Mesenchymal stem cell (in vitro differentiated cells and primary cell): Measurements from ENCODE around the gene DHRS7.

Experiments
- DNase-seq: peaks from one replicate; pipeline ENCODE4 v3.0.0-alpha.2; 2013
- H2AFZ ChIP-seq: one replicate; pipeline ENCODE4 v1.6.1; 2013; ENCODE audit warnings: low read depth, mild to moderate bottlenecking, control low read depth, inconsistent platforms, low read length, moderate library complexity
- H2AK5ac ChIP-seq: 2 replicates; pipeline ENCODE4 v1.6.1; 2013; ENCODE audit warnings: low read length, moderate library complexity, mild to moderate bottlenecking, inconsistent platforms; ENCODE audit not compliant: severe bottlenecking
- H2BK120ac ChIP-seq: one replicate; pipeline ENCODE4 v1.6.1; 2013; ENCODE audit warnings: low read depth, mild to moderate bottlenecking, inconsistent platforms, low read length, moderate library complexity
- H2BK12ac ChIP-seq, 2 experiments: one replicate each; pipeline ENCODE4 v1.6.1; 2013; ENCODE audit warnings: inconsistent platforms in 2 of 2, low read length in 2 of 2, mild to moderate bottlenecking in 2 of 2, moderate library complexity in 2 of 2, control low read depth in 1 of 2
- H2BK15ac ChIP-seq: one replicate; pipeline ENCODE4 v1.6.1; 2013; ENCODE audit warnings: mild to moderate bottlenecking, low read depth, inconsistent platforms; ENCODE audit not compliant: poor library complexity, severe bottlenecking
- H2BK5ac ChIP-seq: 2 replicates; pipeline ENCODE4 v1.6.1; 2013; ENCODE audit warnings: low read depth, mild to moderate bottlenecking, low read length, control low read depth, inconsistent platforms; ENCODE audit not compliant: poor library complexity, severe bottlenecking
- H3K14ac ChIP-seq, 2 experiments: one replicate each; pipeline ENCODE4 v1.6.1; 2013; ENCODE audit warnings: inconsistent platforms in 2 of 2, low read length in 2 of 2, control low read depth in 1 of 2, mild to moderate bottlenecking in 1 of 2, moderate library complexity in 1 of 2
- H3K18ac ChIP-seq, 2 experiments: one replicate each; pipeline ENCODE4 v1.6.1; 2013; ENCODE audit warnings: inconsistent platforms in 2 of 2, low read length in 2 of 2, control low read depth in 1 of 2, low read depth in 1 of 2, mild to moderate bottlenecking in 1 of 2
- H3K23ac ChIP-seq, 2 experiments: one replicate each; pipeline ENCODE4 v1.6.1; 2013; ENCODE audit warnings: inconsistent platforms in 2 of 2, low read length in 2 of 2, mild to moderate bottlenecking in 2 of 2, moderate library complexity in 2 of 2, control low read depth in 1 of 2
- H3K27ac ChIP-seq: 2 replicates; pipeline ENCODE4 v1.5.1; 2013; ENCODE audit warnings: mild to moderate bottlenecking, moderate library complexity, low read length, control low read depth, inconsistent platforms; ENCODE audit not compliant: poor library complexity, severe bottlenecking
- H3K27me3 ChIP-seq, 2 experiments: 2 replicates each; pipeline versions ENCODE4 v1.6.1 to v1.7.0; 2013; ENCODE audit warnings: low read length in 2 of 2, mild to moderate bottlenecking in 2 of 2, moderate library complexity in 2 of 2, control low read depth in 1 of 2, inconsistent platforms in 1 of 2; ENCODE audit not compliant: control insufficient read depth in 1 of 2, insufficient read depth in 1 of 2
- H3K36me3 ChIP-seq, 2 experiments: 2 replicates each; pipeline versions ENCODE4 v1.6.1 to v1.7.0; 2013; ENCODE audit warnings: low read length in 2 of 2, control low read depth in 1 of 2, inconsistent platforms in 1 of 2, low read depth in 1 of 2, mild to moderate bottlenecking in 1 of 2; ENCODE audit not compliant: insufficient read depth in 2 of 2, control insufficient read depth in 1 of 2
- H3K4ac ChIP-seq, 2 experiments: one replicate each; pipeline ENCODE4 v1.6.1; 2013; ENCODE audit warnings: inconsistent platforms in 2 of 2, low read length in 2 of 2, mild to moderate bottlenecking in 2 of 2, moderate library complexity in 2 of 2, control low read depth in 1 of 2, low read depth in 1 of 2
- H3K4me1 ChIP-seq: 2 replicates; pipeline ENCODE4 v1.6.1; 2013; ENCODE audit warnings: low read depth, low read length, control low read depth; ENCODE audit not compliant: control insufficient read depth, insufficient read depth
- H3K4me2 ChIP-seq: 2 replicates; pipeline ENCODE4 v1.6.1; 2013; ENCODE audit warnings: low read length, mild to moderate bottlenecking, inconsistent platforms; ENCODE audit not compliant: poor library complexity, severe bottlenecking
- H3K4me3 ChIP-seq, 2 experiments: 2 replicates each; pipeline versions ENCODE4 v1.5.1 to v1.7.0; 2013; ENCODE audit warnings: low read length in 2 of 2, mild to moderate bottlenecking in 2 of 2, control low read depth in 1 of 2, low read depth in 1 of 2; ENCODE audit not compliant: insufficient read depth in 1 of 2
- H3K79me1 ChIP-seq: replicated peaks from 2 replicates; pipeline ENCODE4 v1.6.1; 2013; ENCODE audit warnings: mild to moderate bottlenecking, control low read depth, low read length, inconsistent platforms; ENCODE audit not compliant: poor library complexity, severe bottlenecking
- H3K9ac ChIP-seq: 2 replicates; pipeline ENCODE4 v1.7.0; 2013; ENCODE audit warnings: mild to moderate bottlenecking, low read length, moderate library complexity
- H3K9me3 ChIP-seq: 2 replicates; pipeline ENCODE4 v1.7.0; 2013; ENCODE audit warnings: mild to moderate bottlenecking, low read length; ENCODE audit not compliant: control insufficient read depth
- H4K8ac ChIP-seq: one replicate; pipeline ENCODE4 v1.6.1; 2013; ENCODE audit warnings: inconsistent platforms, mild to moderate bottlenecking, low read length, moderate library complexity
- H4K91ac ChIP-seq: one replicate; pipeline ENCODE4 v1.6.1; 2013; ENCODE audit warnings: mild to moderate bottlenecking, low read length, inconsistent platforms
- WGBS: methylation state at CpG from one replicate; pipeline ENCODE4 v1.1.7; 2013; ENCODE audit warnings: mixed read lengths; 5-methylcytosine and 5-hydroxymethylcytosine counted together

Gene DHRS7

DNA sequence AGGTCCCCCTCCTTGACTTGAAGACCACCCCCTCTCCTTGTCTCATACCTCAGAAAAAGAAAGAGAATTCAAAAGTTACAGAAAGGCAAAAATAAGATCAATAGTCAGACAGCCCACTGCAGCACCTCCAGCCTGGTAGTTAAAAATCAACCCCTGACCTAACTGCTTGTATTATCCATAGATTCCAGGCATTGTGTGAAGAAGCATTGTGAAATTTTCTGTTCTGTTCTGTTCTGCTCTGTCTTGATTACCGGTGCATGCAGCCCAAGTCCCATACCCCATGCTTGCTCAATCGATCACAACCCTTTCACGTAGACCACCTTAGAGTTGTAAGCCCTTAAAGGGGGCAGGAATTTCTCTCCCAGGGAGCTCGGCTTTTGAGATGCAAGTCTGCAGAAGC lies 5.8 kb upstream of the DHRS7 start:
- Histone ChIP-seq H2AFZ (no peak overlapping the region), H2BK15ac (no peak overlapping the region), H3K27ac (no peak overlapping the region), H3K14ac (no peak overlapping the region), H3K79me1 (no peaks in the 10 kb centered on the region), H3K36me3 (no peaks in the 10 kb centered on the region), H3K18ac (no peak overlapping the region), H2BK5ac (no peak overlapping the region), H2AK5ac (no peak overlapping the region), H4K91ac (no peak overlapping the region), H3K9me3 (no peaks in the 10 kb centered on the region), H2BK12ac (no peak overlapping the region), H3K23ac (no peak overlapping the region), H3K4me1 (no peaks in the 10 kb centered on the region), H3K4me2 (no peak overlapping the region), H3K9ac (no peak overlapping the region), H4K8ac (no peak overlapping the region), H3K4ac (no peak overlapping the region), H3K4me3 (no peak overlapping the region), H2BK120ac (no peak overlapping the region), H3K27me3 (no peaks in the 10 kb centered on the region)
- 96% methylated on average over 4 of the region's 4 CpGs for WGBS
- no peak for DNase-seq

DNA sequence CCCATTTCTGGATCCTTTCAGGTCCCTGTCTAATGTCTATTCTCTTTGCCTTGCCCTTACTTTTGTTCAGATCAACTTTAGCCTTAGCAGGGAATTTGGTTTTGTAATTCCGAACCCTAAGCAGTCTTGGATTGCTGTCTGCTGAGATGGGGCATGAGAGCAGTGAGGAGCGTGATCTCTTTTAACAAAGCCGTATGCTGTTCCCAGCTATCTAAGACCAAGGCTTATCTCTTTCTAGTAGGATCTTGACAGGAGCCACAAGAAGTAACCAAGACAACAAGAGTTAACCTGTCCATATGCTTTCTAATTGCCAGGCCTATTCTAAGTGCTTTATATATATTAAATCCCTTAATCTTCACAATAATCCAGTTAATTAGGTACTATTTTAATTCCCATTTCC lies 4.5 kb upstream of the DHRS7 start:
- Histone ChIP-seq H3K36me3 (no peaks in the 10 kb centered on the region), H4K8ac (no peak overlapping the region), H2BK120ac (no peak overlapping the region), H2BK12ac (no peak overlapping the region), H3K4me2 (no peak overlapping the region), H3K4me1 (no peaks in the 10 kb centered on the region), H3K79me1 (no peaks in the 10 kb centered on the region), H2BK15ac (no peak overlapping the region), H2BK5ac (no peak overlapping the region), H3K27ac (no peak overlapping the region), H3K23ac (no peak overlapping the region), H2AFZ (no peak overlapping the region), H3K14ac (no peak overlapping the region), H3K9ac (no peak overlapping the region), H3K4ac (no peak overlapping the region), H3K18ac (no peak overlapping the region), H2AK5ac (no peak overlapping the region), H4K91ac (no peak overlapping the region), H3K9me3 (no peaks in the 10 kb centered on the region), H3K4me3 (no peak overlapping the region), H3K27me3 (no peaks in the 10 kb centered on the region)
- no peak for DNase-seq
- 93% methylated on average over 3 of the region's 3 CpGs for WGBS

DNA sequence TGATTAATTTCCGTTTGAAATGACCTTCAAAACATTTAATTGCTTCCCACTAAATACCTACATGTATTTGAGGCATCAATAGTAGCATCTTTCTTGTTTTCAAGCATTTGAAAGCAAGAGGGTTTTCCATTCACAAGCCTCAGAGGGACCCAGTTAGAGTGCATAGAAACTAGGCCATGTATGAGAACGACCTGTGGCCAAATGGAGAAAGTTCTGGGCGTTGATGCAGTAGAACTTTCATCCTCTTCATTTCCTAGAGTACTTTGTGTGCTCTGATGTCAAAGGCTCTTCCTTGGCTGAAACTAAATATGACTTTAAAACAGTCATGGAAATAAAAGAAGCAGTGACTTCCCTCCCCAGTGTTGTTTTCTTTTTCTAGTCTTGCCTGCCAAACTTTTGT lies 944 bp upstream of the DHRS7 start:
- no peak overlapping the region for H3K14ac ChIP-seq
- H3K27ac ChIP-seq = no peak overlapping the region
- no peaks in the 10 kb centered on the region for H3K36me3 ChIP-seq
- H3K4ac ChIP-seq = no peak overlapping the region
- H3K4me1 ChIP-seq = peaks cover 1% of the 10 kb centered on the region
- H4K8ac ChIP-seq = no peak overlapping the region
- no peak overlapping the region for H3K18ac ChIP-seq
- peak overlapping the region in 1 of 2 experiments; percentile 91 for H3K4me3 ChIP-seq
- H2BK12ac ChIP-seq = no peak overlapping the region
- H3K79me1 ChIP-seq = peaks cover 8% of the 10 kb centered on the region
- no peak overlapping the region for H2BK5ac ChIP-seq
- no peaks in the 10 kb centered on the region for H3K27me3 ChIP-seq
- 88% methylated on average over 2 of the region's 3 CpGs for WGBS
- H2BK120ac ChIP-seq = no peak overlapping the region
- H3K9me3 ChIP-seq = no peaks in the 10 kb centered on the region
- no peak overlapping the region for H4K91ac ChIP-seq
- H3K9ac ChIP-seq = peak overlapping the region; percentile 96
- H3K4me2 ChIP-seq = no peak overlapping the region
- no peak for DNase-seq
- H2AFZ ChIP-seq = no peak overlapping the region
- no peak overlapping the region for H3K23ac ChIP-seq
- H2AK5ac ChIP-seq = no peak overlapping the region
- no peak overlapping the region for H2BK15ac ChIP-seq

DNA sequence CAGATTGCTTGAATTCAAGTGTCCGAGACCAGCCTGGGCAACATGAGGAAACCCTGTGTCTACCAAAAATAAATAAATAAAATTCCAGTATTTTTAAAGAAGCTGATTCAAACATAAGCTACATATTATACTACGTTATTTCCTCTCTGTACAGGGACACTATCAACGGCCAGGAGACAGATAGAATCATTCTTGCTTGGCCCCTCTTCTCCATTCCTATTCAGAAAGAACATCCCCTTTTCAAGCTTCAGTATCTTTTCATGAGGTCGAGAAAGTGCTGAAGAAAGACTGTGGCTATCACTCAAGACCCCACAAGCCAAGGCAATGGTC lies 314 bp upstream of the DHRS7 start:
- Histone ChIP-seq H3K9ac (peak overlapping the region; percentile 96), H2BK5ac (no peak overlapping the region), H2BK15ac (no peak overlapping the region), H3K4me3 (peak overlapping the region; percentile 91 to 94), H3K14ac (no peak overlapping the region), H3K27ac (no peak overlapping the region), H3K4ac (no peak overlapping the region), H2BK120ac (peak overlapping the region; percentile 79), H3K18ac (peak overlapping the region in 1 of 2 experiments; percentile 70), H3K36me3 (peaks cover 0 to 2% of the 10 kb centered on the region in 2 experiments), H3K23ac (no peak overlapping the region), H2AFZ (no peak overlapping the region), H3K79me1 (peaks cover 8% of the 10 kb centered on the region), H3K27me3 (no peaks in the 10 kb centered on the region), H3K4me2 (peak overlapping the region; percentile 64), H3K9me3 (no peaks in the 10 kb centered on the region), H2BK12ac (no peak overlapping the region), H3K4me1 (peaks cover 1% of the 10 kb centered on the region), H4K91ac (no peak overlapping the region), H2AK5ac (no peak overlapping the region), H4K8ac (no peak overlapping the region)
- 25% methylated on average over 3 of the region's 4 CpGs for WGBS
- no peak for DNase-seq
